Measurements from ENCODE around the gene SERPINF2.

Gene SERPINF2

GRCh38 chr17:1782171-1782567, 39.5 kb downstream of the SERPINF2 start:
- Histone ChIP-seq H3K4me1 (ENCODE audit: control insufficient read depth, insufficient read depth, low read length) (peaks cover 8% of the 10 kb centered on the region), H3K9me3 (ENCODE audit: control insufficient read depth, insufficient read depth, low read depth, low read length) (no peaks in the 10 kb centered on the region), H3K36me3 (ENCODE audit: control insufficient read depth in 2 of 2, insufficient read depth in 1 of 2, low read length in 2 of 2) (peaks cover 32 to 86% of the 10 kb centered on the region in 2 experiments), H3K27ac (ENCODE audit: extremely low read depth, low read depth, low read length) (no peak overlapping the region), H3K4me3 (ENCODE audit: low read depth, low read length) (no peak overlapping the region)
- no peak for TF ChIP-seq ZNF792 (tag by site-specific recombination; IDR thresholded peaks at IDR 0.05)
- TF ChIP-seq ZNF121 (tag by site-specific recombination; IDR thresholded peaks at IDR 0.05): peak; percentile 90
- POLR2A ChIA-PET: interaction anchor here (0.6 to 0.9 kb wide), 2 partner anchors 10 to 66 kb away, joined by 4 to 5 read pairs; no protein-coding TSS in a partner anchor
- CTCF ChIA-PET: interaction anchor here (0.6 to 8.9 kb wide), 6 partner anchors 10 to 113 kb away, joined by 3 to 104 read pairs (median 14); partner anchors contain the start of gene WDR81

- CTCF ChIA-PET: interaction anchor here (0.9 to 8.9 kb wide), 19 partner anchors 10 to 243 kb away, joined by 3 to 104 read pairs (median 6); partner anchors contain the start of genes RPA1, SERPINF1, SMYD4 and WDR81
- peaks cover 11% of the 10 kb centered on the region for H3K4me1 ChIP-seq (ENCODE audit: control insufficient read depth, insufficient read depth, low read length)
- POLR2A ChIA-PET: interaction anchor here (0.6 to 1.7 kb wide), 7 partner anchors 10 to 99 kb away, joined by 3 to 18 read pairs (median 3); partner anchors contain the start of gene SERPINF1
- H3K27ac ChIP-seq (ENCODE audit: extremely low read depth, low read depth, low read length): no peak overlapping the region
- peaks cover 29 to 81% of the 10 kb centered on the region in 2 experiments for H3K36me3 ChIP-seq (ENCODE audit: control insufficient read depth in 2 of 2, insufficient read depth in 1 of 2, low read length in 2 of 2)
- no peak overlapping the region for H3K4me3 ChIP-seq (ENCODE audit: low read depth, low read length)
- H3K9me3 ChIP-seq (ENCODE audit: control insufficient read depth, insufficient read depth, low read depth, low read length): no peaks in the 10 kb centered on the region
- TF ChIP-seq ZNF433 (tag by site-specific recombination; IDR thresholded peaks at IDR 0.05; ENCODE audit: low read depth): no peak
- no peak for TF ChIP-seq ZNF776 (tag by site-specific recombination; IDR thresholded peaks at IDR 0.05; ENCODE audit: borderline replicate concordance)
- no peak for TF ChIP-seq PRDM10 (tag by site-specific recombination; IDR thresholded peaks at IDR 0.05)
- TF ChIP-seq IKZF3 (tag by site-specific recombination; IDR thresholded peaks at IDR 0.05): no peak
- TF ChIP-seq MZF1 (tag by site-specific recombination; IDR thresholded peaks at IDR 0.05; ENCODE audit: borderline replicate concordance): no peak
- no peak for TF ChIP-seq ZNF366 (tag by site-specific recombination; conservative IDR thresholded peaks at IDR 0.05)
- no peak for TF ChIP-seq ZNF624 (tag by site-specific recombination; IDR thresholded peaks at IDR 0.05)
- TF ChIP-seq ZNF155 (tag by site-specific recombination; IDR thresholded peaks at IDR 0.05): no peak
- TF ChIP-seq ZNF560 (tag by site-specific recombination; IDR thresholded peaks at IDR 0.05; ENCODE audit: borderline replicate concordance): no peak
- no peak for TF ChIP-seq ZNF555 (tag by site-specific recombination; conservative IDR thresholded peaks at IDR 0.05)
- TF ChIP-seq ZNF18 (tag by site-specific recombination; IDR thresholded peaks at IDR 0.05): no peak
- no peak for TF ChIP-seq ZNF544 (tag by site-specific recombination; IDR thresholded peaks at IDR 0.05)
- no peak for TF ChIP-seq ZBTB21 (tag by site-specific recombination; IDR thresholded peaks at IDR 0.05)
- TF ChIP-seq ZNF302 (tag by site-specific recombination; IDR thresholded peaks at IDR 0.05; ENCODE audit: low read depth): no peak
- TF ChIP-seq ZNF239 (tag by site-specific recombination; IDR thresholded peaks at IDR 0.05): no peak
- TF ChIP-seq ZNF362 (tag by site-specific recombination; IDR thresholded peaks at IDR 0.05): no peak
- TF ChIP-seq ZFP3 (tag by site-specific recombination; IDR thresholded peaks at IDR 0.05; ENCODE audit: low read depth): no peak
Measured at GRCh38 chr17:1783271-1783670, 40.6 kb downstream of the SERPINF2 start.
